ENCODE data around the gene IFT43.
A peak's percentile ranks its signal among the peaks of the same experiment; 100 is the strongest.

- no peak for TF ChIP-seq CTCF (IDR thresholded peaks at IDR 0.05 in 4 of 5, conservative IDR thresholded peaks at IDR 0.05 in 1 of 5)
- TF ChIP-seq POLR2A (IDR thresholded peaks at IDR 0.05) = peak; percentile 72 to 90
Observed at GRCh38 chr14:75981426-75982265, 3.9 kb upstream of the IFT43 start, which contains the start of gene TGFB3.

Measured in gastrocnemius medialis (tissue), 4 donors.